Lower leg skin (tissue), 3 donors: ENCODE measurements around the gene AOC2.

Experiments used
- CTCF ChIP-seq, 3 donors: fragments of 450-650 bp; IDR thresholded peaks; one replicate each; pipeline ENCODE4 v1.5.1; 2016; ENCODE audit warnings: antibody characterized with exemption in 3 of 3, mild to moderate bottlenecking in 3 of 3, moderate library complexity in 2 of 3
- POLR2A ChIP-seq, 2 donors: fragments of 450-650 bp; IDR thresholded peaks; one replicate each; pipeline ENCODE4 v1.6.1; 2016 to 2017; ENCODE audit warnings: antibody characterized with exemption in 2 of 2, mild to moderate bottlenecking in 1 of 2, moderate library complexity in 1 of 2

- TF ChIP-seq POLR2A (IDR thresholded peaks at IDR 0.05) = no peak
- TF ChIP-seq CTCF (IDR thresholded peaks at IDR 0.05) = no peak
Observed at GRCh38 chr17:42833767-42834422, 10.5 kb upstream of the AOC2 start.
